Memory B cell (primary cell): ENCODE results near the gene CTTNBP2NL.
"Not testable (repeated sequence)": the region's sequence is repeated elsewhere in the genome, so short reads cannot be mapped to it uniquely, and the experiment has no call there.

Experiments
- ATAC-seq: fragments of 150-1000 bp; cut with Tn5 transposase; 2 replicates; pipeline ENCODE4 v1.10.0; 2021; ENCODE audit warnings: low read depth, mild to moderate bottlenecking, moderate library complexity
- DNase-seq, 2 donors: peaks; one replicate each; pipeline ENCODE4 v3.0.0; 2022; ENCODE audit warnings: low spot score in 2 of 2
- H3K27ac Mint-ChIP-seq: one replicate; pipeline ENCODE4 v1.8.0; 2022; ENCODE audit warnings: mild to moderate bottlenecking, moderate library complexity, mixed read lengths
- H3K27me3 Mint-ChIP-seq: one replicate; pipeline ENCODE4 v1.8.0; 2022; ENCODE audit warnings: mixed read lengths
- H3K36me3 Mint-ChIP-seq: one replicate; pipeline ENCODE4 v1.8.0; 2022; ENCODE audit warnings: mild to moderate bottlenecking, mixed read lengths
- H3K4me1 Mint-ChIP-seq: one replicate; pipeline ENCODE4 v1.8.0; 2022; ENCODE audit warnings: mixed read lengths
- H3K4me3 Mint-ChIP-seq: one replicate; pipeline ENCODE4 v1.8.0; 2022; ENCODE audit warnings: mild to moderate bottlenecking, moderate library complexity, mixed read lengths
- H3K9me3 Mint-ChIP-seq: one replicate; pipeline ENCODE4 v1.8.0; 2022; ENCODE audit warnings: mixed read lengths

Gene CTTNBP2NL

DNA sequence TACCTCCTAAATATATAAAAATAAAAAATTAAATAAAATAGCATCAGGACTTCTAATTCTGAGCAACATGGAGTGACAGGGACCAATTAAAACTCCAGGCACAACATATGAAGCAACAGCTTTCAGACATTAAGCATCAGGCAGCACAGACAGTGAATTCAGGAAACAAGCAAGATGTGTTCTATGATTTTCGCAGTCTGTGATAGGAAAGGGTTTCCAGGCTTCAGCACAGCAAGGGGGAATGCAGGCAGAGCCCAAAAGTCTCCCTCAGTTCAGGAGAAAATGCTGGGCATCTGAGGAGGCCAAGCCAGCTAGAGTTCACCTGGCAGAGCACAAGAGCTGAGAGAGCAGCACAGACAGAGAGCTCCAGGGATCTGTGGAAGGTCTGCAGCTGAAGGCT lies 22.2 kb upstream of the CTTNBP2NL start:
- H3K36me3 Mint-ChIP-seq: no peaks in the 10 kb centered on the region
- no peak for ATAC-seq
- peaks cover 23% of the 10 kb centered on the region for H3K27me3 Mint-ChIP-seq
- no peak for DNase-seq
- H3K9me3 Mint-ChIP-seq: no peaks in the 10 kb centered on the region
- H3K27ac Mint-ChIP-seq: no peak overlapping the region
- H3K4me1 Mint-ChIP-seq: peaks cover 3% of the 10 kb centered on the region
- no peak overlapping the region for H3K4me3 Mint-ChIP-seq

DNA sequence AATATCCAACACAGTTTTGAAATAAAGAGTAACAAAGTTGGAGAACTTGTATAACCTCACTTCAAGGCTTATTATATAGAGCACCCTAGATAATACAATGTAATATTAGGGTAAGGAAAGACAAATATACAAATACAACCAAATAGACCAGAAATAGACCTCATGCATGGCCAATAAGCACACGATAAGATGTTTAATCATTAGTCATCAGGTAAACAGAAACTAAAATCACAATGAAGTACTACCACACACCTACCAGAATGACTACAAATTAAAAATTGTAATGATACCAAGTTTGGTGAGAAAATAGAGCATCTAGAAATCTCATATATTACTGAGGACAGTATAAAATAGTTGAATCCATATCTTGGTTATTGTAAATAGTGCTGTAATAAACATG lies 20.3 kb upstream of the CTTNBP2NL start:
- no peaks in the 10 kb centered on the region for H3K9me3 Mint-ChIP-seq
- H3K27ac Mint-ChIP-seq: no peak overlapping the region
- no peak overlapping the region for H3K4me3 Mint-ChIP-seq
- no peaks in the 10 kb centered on the region for H3K36me3 Mint-ChIP-seq
- ATAC-seq (no peak), DNase-seq (no peak)
- no peaks in the 10 kb centered on the region for H3K4me1 Mint-ChIP-seq
- peaks cover 19% of the 10 kb centered on the region for H3K27me3 Mint-ChIP-seq

DNA sequence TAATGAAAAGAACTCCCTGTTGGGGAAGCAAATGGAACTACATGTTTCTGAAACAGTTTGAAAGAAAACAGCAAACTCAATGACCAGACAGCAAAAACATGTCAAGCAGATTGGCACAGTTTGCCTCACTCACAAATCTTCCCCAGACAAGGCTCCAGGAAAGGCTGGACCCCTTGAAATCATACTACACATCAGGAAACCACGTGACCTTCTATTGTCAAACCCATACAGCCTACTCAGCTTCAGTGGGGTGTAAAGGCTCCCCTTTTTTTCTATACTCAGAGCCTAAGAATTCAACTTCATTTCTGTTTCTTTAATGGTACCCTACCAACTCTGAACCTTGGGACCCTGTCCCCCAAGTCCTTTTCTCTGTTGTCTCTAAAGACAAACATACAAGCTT lies 15.7 kb upstream of the CTTNBP2NL start:
- Mint-ChIP-seq H3K9me3 (no peaks in the 10 kb centered on the region), H3K36me3 (no peaks in the 10 kb centered on the region), H3K27ac (no peak overlapping the region), H3K4me1 (no peaks in the 10 kb centered on the region), H3K27me3 (peaks cover 30% of the 10 kb centered on the region), H3K4me3 (no peak overlapping the region)
- ATAC-seq (no peak), DNase-seq (no peak)

GRCh38 chr1:112381324-112382076 lies 14.5 kb upstream of the CTTNBP2NL start:
- H3K27ac Mint-ChIP-seq: no peak overlapping the region

DNA sequence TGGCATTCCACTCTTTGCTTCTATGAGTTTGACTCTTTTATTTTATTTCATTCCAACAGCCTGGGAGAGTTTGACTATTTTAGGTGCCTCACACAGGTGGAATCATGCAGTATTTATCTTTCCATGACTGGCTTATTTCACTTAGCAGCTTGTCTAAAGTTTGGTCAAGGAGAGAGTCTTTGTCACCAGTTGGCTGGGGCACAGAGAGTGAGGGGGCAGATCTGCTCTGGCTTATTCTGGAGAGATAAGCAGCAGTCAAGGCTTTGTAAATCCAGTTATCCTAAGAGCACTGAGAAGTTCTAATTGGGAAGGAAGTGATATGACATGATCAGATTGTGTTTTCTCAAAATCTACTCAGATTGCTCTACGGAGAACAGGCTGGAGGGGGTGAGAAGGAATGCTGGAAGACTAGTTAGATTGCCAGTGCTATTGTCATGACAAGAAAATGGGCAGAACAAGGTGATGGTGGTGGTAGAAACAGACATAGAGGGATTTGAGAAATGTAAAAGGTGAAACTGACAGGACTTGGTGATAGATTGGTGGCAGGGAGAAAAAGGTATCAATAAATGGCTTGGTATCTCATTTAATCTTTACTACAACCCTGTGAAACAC lies 12.1 kb upstream of the CTTNBP2NL start:
- DNase-seq (no peak), ATAC-seq (no peak)
- Mint-ChIP-seq H3K27ac (no peak overlapping the region), H3K4me1 (peaks cover 3% of the 10 kb centered on the region), H3K9me3 (no peaks in the 10 kb centered on the region), H3K4me3 (no peak overlapping the region), H3K36me3 (no peaks in the 10 kb centered on the region), H3K27me3 (peaks cover 29% of the 10 kb centered on the region)

More at GRCh38 chr1:112381324-112382076, 14.5 kb upstream of the CTTNBP2NL start:
- no peaks in the 10 kb centered on the region for H3K9me3 Mint-ChIP-seq
- ATAC-seq (no peak), DNase-seq (no peak)
- H3K4me1 Mint-ChIP-seq: no peaks in the 10 kb centered on the region
- no peak overlapping the region for H3K4me3 Mint-ChIP-seq
- H3K36me3 Mint-ChIP-seq: no peaks in the 10 kb centered on the region
- peaks cover 32% of the 10 kb centered on the region for H3K27me3 Mint-ChIP-seq

- Mint-ChIP-seq H3K27me3 (peaks cover 24% of the 10 kb centered on the region), H3K27ac (no peak overlapping the region), H3K36me3 (no peaks in the 10 kb centered on the region), H3K4me3 (no peak overlapping the region), H3K9me3 (no peaks in the 10 kb centered on the region), H3K4me1 (peaks cover 9% of the 10 kb centered on the region)
- DNase-seq (no peak), ATAC-seq (no peak)
Measured at GRCh38 chr1:112386024-112386723, 9.8 kb upstream of the CTTNBP2NL start.

- Mint-ChIP-seq H3K27ac (peak overlapping the region; percentile 24), H3K9me3 (no peaks in the 10 kb centered on the region), H3K4me1 (peaks cover 9% of the 10 kb centered on the region), H3K27me3 (peaks cover 17% of the 10 kb centered on the region), H3K36me3 (no peaks in the 10 kb centered on the region), H3K4me3 (no peak overlapping the region)
- ATAC-seq (no peak), DNase-seq (no peak)
Measured at GRCh38 chr1:112386731-112387346, 9.2 kb upstream of the CTTNBP2NL start.

GRCh38 chr1:112387807-112388206 lies 8.2 kb upstream of the CTTNBP2NL start:
- no peak for DNase-seq
- no peak for ATAC-seq
- peaks cover 9% of the 10 kb centered on the region for H3K4me1 Mint-ChIP-seq
- H3K36me3 Mint-ChIP-seq: no peaks in the 10 kb centered on the region
- peak overlapping the region; percentile 24 for H3K27ac Mint-ChIP-seq
- H3K27me3 Mint-ChIP-seq: peaks cover 13% of the 10 kb centered on the region
- no peak overlapping the region for H3K4me3 Mint-ChIP-seq
- no peaks in the 10 kb centered on the region for H3K9me3 Mint-ChIP-seq

DNA sequence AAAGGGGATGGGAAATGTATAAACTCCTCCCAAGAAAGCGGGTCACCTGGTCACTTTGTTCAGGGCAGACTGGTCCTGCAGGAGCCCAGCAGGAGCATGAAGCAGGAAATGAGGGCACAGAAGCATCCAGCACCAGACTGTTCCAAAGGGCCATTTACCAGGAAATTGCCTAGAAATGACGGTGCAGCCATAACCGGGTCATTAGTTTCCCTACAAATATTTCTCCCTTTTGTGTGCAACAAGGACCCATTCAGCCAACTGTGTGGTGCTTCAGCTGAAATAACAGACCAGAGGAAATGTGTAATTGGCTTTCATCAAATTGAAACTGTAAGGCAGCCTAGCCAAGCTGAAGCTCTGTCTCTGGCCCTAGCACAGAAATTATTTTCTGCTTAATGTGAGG lies 7.6 kb upstream of the CTTNBP2NL start:
- peaks cover 9% of the 10 kb centered on the region for H3K4me1 Mint-ChIP-seq
- no peak overlapping the region for H3K27ac Mint-ChIP-seq
- DNase-seq: no peak
- no peaks in the 10 kb centered on the region for H3K36me3 Mint-ChIP-seq
- H3K27me3 Mint-ChIP-seq: peaks cover 10% of the 10 kb centered on the region
- no peak for ATAC-seq
- no peaks in the 10 kb centered on the region for H3K9me3 Mint-ChIP-seq
- H3K4me3 Mint-ChIP-seq: no peak overlapping the region

GRCh38 chr1:112389689-112390088 lies 6.3 kb upstream of the CTTNBP2NL start:
- Mint-ChIP-seq H3K27ac (no peak overlapping the region), H3K36me3 (no peaks in the 10 kb centered on the region), H3K4me3 (no peak overlapping the region), H3K4me1 (peaks cover 18% of the 10 kb centered on the region), H3K27me3 (peaks cover 8% of the 10 kb centered on the region), H3K9me3 (no peaks in the 10 kb centered on the region)
- ATAC-seq (no peak), DNase-seq (no peak)

- not testable (repeated sequence) for H3K36me3 Mint-ChIP-seq, H3K9me3 Mint-ChIP-seq, ATAC-seq, H3K4me3 Mint-ChIP-seq, H3K27ac Mint-ChIP-seq, H3K27me3 Mint-ChIP-seq, DNase-seq
- peaks cover 21% of the 10 kb centered on the region for H3K4me1 Mint-ChIP-seq
Measured at GRCh38 chr1:112390335-112390734, 5.7 kb upstream of the CTTNBP2NL start.

DNA sequence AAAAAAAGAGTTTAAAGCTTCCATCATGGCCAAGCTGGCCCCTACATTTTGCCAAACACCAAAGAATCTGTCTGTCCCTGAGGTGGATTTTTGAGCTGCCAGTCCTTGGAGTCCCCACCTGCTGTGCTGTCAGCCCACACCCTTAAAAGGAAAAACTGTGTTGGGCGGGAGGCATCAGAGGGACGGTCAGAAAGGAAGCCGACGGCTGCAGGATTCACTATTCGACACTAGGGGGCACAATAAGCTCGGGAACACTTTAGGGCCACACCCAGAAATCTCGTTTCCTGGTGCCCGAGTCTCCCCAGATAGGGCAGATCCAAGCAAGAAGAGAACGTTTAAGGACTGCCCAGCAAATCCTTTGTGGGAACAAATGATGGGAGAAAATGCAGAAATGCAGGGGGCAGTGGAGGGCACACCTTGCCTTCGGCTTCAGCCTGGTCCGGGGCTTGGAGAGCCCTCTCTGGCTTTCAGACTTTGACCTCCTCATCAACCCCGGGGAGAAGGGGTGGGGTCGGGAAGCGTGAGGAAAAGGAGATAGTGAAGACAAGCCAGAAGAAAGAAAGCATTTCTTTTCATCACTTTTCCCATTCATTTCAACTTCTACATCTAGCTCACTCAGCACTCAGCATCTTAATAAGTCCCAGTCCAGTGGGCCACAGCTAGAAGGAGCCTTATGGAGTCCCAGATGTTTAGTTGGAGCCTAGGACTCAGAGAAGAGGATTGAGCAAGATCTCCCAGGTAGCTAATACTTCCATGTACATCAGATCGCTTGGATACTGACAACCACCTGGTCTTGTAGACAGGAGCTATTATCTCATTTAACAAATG lies 5.0 kb upstream of the CTTNBP2NL start:
- ATAC-seq (peak; percentile 90), DNase-seq (peak; percentile 76 to 81)
- H3K4me1 Mint-ChIP-seq: peaks cover 21% of the 10 kb centered on the region
- H3K4me3 Mint-ChIP-seq: peak overlapping the region; percentile 66
- H3K27ac Mint-ChIP-seq: no peak overlapping the region
- peaks cover 3% of the 10 kb centered on the region for H3K27me3 Mint-ChIP-seq
- H3K9me3 Mint-ChIP-seq: no peaks in the 10 kb centered on the region
- no peaks in the 10 kb centered on the region for H3K36me3 Mint-ChIP-seq

DNA sequence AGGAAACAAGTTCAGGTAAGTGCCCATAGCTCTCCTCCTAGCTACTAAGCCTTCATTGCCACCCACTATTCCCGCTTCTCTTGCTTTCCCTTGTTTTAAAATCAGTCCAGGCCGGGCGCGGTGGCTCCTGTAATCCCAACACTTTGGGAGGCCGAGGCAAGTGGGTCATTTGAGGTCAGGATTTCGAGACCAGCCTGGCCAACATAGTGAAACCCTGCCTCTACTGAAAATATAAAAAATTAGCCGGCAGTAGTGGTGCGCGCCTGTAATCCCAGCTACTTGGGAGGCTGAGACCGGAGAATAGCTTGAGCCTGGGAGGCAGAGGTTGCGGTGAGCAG lies 4.4 kb upstream of the CTTNBP2NL start:
- no peak overlapping the region for H3K27ac Mint-ChIP-seq
- ATAC-seq: no peak

More for the DNA sequence above, 4.4 kb upstream of the CTTNBP2NL start:
- DNase-seq: no peak
- Mint-ChIP-seq H3K4me1 (peaks cover 21% of the 10 kb centered on the region), H3K9me3 (no peaks in the 10 kb centered on the region), H3K4me3 (no peak overlapping the region), H3K27me3 (peaks cover 3% of the 10 kb centered on the region), H3K36me3 (no peaks in the 10 kb centered on the region)
